Natural killer cell (primary cell): ENCODE measurements around the gene NKX1-2. TPM values are rescaled to one million over a fixed set of nuclear protein-coding genes. Genes with fewer than 3 reads are reported as not detected.

ENCODE experiments used
- ATAC-seq, 3 donors: fragments of 150-1000 bp in 2 of 3; fragments of 200-7000 bp in 1 of 3; cut with Tn5 transposase; 1 replicate in 1 of 3; 2 replicates in 2 of 3; pipeline ENCODE4 v1.10.0; 2021; ENCODE audit warnings: mild to moderate bottlenecking in 2 of 3, moderate library complexity in 2 of 3
- DNase-seq, 2 donors: peaks; one replicate each; pipeline versions ENCODE4 v3.0.0 to v3.0.0-alpha.2; 2013 to 2021; ENCODE audit warnings: mixed read lengths in 1 of 2
- H3K27ac ChIP-seq: one replicate; pipeline ENCODE4 v1.5.1; 2013; ENCODE audit warnings: mild to moderate bottlenecking, low read length
- H3K27me3 ChIP-seq: one replicate; pipeline ENCODE4 v1.6.1; 2013; ENCODE audit warnings: low read length; ENCODE audit not compliant: control insufficient read depth, insufficient read depth
- H3K36me3 ChIP-seq: one replicate; pipeline ENCODE4 v1.6.1; 2013; ENCODE audit warnings: low read length; ENCODE audit not compliant: control insufficient read depth, insufficient read depth
- H3K4me1 ChIP-seq: one replicate; pipeline ENCODE4 v1.6.1; 2013; ENCODE audit warnings: low read length; ENCODE audit not compliant: control insufficient read depth, insufficient read depth
- H3K4me3 ChIP-seq: one replicate; pipeline ENCODE4 v1.5.1; 2013; ENCODE audit warnings: low read length
- H3K9me3 ChIP-seq: one replicate; pipeline ENCODE4 v1.6.1; 2013; ENCODE audit warnings: low read length; ENCODE audit not compliant: control insufficient read depth, insufficient read depth
- H3K27ac Mint-ChIP-seq, 2 donors: one replicate each; pipeline ENCODE4 v1.8.0; 2022; ENCODE audit warnings: mild to moderate bottlenecking in 2 of 2, mixed read lengths in 2 of 2, moderate library complexity in 1 of 2
- H3K27me3 Mint-ChIP-seq, 2 donors: one replicate each; pipeline ENCODE4 v1.8.0; 2022; ENCODE audit warnings: low read depth in 2 of 2, mixed read lengths in 2 of 2
- H3K36me3 Mint-ChIP-seq: one replicate; pipeline ENCODE4 v1.8.0; 2022; ENCODE audit warnings: mixed read lengths
- H3K4me1 Mint-ChIP-seq, 2 donors: one replicate each; pipeline ENCODE4 v1.8.0; 2022; ENCODE audit warnings: mixed read lengths in 2 of 2
- H3K4me3 Mint-ChIP-seq: one replicate; pipeline ENCODE4 v1.8.0; 2022; ENCODE audit warnings: mild to moderate bottlenecking, moderate library complexity, mixed read lengths
- H3K9me3 Mint-ChIP-seq, 2 donors: one replicate each; pipeline ENCODE4 v1.8.0; 2022; ENCODE audit warnings: mixed read lengths in 2 of 2
- WGBS: methylation state at CpG from one replicate; pipeline ENCODE4 v1.1.7; 2013; ENCODE audit warnings: missing lambda C conversion rate; ENCODE audit not compliant: insufficient coverage; 5-methylcytosine and 5-hydroxymethylcytosine counted together
- intact Hi-C: fragments of 100-400 bp; cut with micrococcal nuclease; formaldehyde crosslinking; loops from one replicate; pipeline ENCODE4 v1.14.2; 2022
- total RNA-seq, 4 donors: library from RNA; stranded (reverse); fragments of 120-200 nt in 1 of 4; gene quantifications; one replicate each; pipeline versions ENCODE4 v1.2.3 to v1.2.4, GENCODE V29; 2013 to 2022
- TF ChIP-seq, protein P1 (sequence below): fragments of 200-600 bp; IDR thresholded peaks from one replicate; pipeline ENCODE4 v1.8.0; 2022; ENCODE audit warnings: antibody characterized with exemption

Gene NKX1-2
- total RNA-seq, 3 donors from 2014 or later (not counting 1 experiment from before 2014, with no cell fraction given): not detected

GRCh38 chr10:124425227-124425962 is 24.4 kb downstream of the NKX1-2 start:
- intact Hi-C loops: no loop called here
- Mint-ChIP-seq H3K36me3 (no peaks in the 10 kb centered on the region), H3K27me3 (peaks cover 24 to 31% of the 10 kb centered on the region in 2 donors), H3K4me1 (no peaks in the 10 kb centered on the region), H3K9me3 (no peaks in the 10 kb centered on the region), H3K4me3 (no peak overlapping the region), H3K27ac (no peak overlapping the region)
- no peaks in the 10 kb centered on the region for H3K9me3 ChIP-seq
- H3K27ac ChIP-seq: no peak overlapping the region
- WGBS: 100% methylated on average over 2 of the region's 4 CpGs
- DNase-seq: no peak
- ATAC-seq: no peak
- H3K4me3 ChIP-seq: no peak overlapping the region
- no peaks in the 10 kb centered on the region for H3K4me1 ChIP-seq
- no peaks in the 10 kb centered on the region for H3K36me3 ChIP-seq
- TF ChIP-seq, protein P1, sequence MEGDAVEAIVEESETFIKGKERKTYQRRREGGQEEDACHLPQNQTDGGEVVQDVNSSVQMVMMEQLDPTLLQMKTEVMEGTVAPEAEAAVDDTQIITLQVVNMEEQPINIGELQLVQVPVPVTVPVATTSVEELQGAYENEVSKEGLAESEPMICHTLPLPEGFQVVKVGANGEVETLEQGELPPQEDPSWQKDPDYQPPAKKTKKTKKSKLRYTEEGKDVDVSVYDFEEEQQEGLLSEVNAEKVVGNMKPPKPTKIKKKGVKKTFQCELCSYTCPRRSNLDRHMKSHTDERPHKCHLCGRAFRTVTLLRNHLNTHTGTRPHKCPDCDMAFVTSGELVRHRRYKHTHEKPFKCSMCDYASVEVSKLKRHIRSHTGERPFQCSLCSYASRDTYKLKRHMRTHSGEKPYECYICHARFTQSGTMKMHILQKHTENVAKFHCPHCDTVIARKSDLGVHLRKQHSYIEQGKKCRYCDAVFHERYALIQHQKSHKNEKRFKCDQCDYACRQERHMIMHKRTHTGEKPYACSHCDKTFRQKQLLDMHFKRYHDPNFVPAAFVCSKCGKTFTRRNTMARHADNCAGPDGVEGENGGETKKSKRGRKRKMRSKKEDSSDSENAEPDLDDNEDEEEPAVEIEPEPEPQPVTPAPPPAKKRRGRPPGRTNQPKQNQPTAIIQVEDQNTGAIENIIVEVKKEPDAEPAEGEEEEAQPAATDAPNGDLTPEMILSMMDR: no peak
- no peaks in the 10 kb centered on the region for H3K27me3 ChIP-seq

DNA sequence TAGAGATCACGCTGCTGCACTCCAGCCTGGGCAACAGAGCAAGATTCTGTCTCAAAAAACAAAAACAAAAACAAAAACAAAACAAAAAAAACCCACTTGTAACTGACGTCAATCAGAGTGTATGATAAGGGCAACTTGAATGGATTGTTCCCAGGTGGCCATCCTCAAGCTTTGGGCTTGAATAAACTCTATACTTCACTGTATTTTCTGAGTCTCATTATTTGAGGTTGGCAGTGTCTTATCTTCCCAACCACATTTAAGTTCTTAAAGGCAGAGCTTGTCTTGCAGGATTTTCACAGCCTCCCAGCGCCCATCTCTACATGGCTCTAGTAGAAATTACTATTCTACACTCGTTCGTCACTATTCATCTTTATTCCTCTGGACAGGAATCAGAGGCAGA is 26.0 kb downstream of the NKX1-2 start:
- Histone ChIP-seq H3K27ac (no peak overlapping the region), H3K27me3 (no peaks in the 10 kb centered on the region), H3K36me3 (no peaks in the 10 kb centered on the region), H3K9me3 (no peaks in the 10 kb centered on the region), H3K4me3 (no peak overlapping the region), H3K4me1 (peaks cover 7% of the 10 kb centered on the region)
- Mint-ChIP-seq H3K9me3 (no peaks in the 10 kb centered on the region), H3K27ac (no peak overlapping the region), H3K4me1 (no peaks in the 10 kb centered on the region), H3K27me3 (peaks cover 20 to 21% of the 10 kb centered on the region in 2 donors), H3K4me3 (no peak overlapping the region), H3K36me3 (no peaks in the 10 kb centered on the region)
- WGBS: 80% methylated on average over 2 of the region's 5 CpGs
- intact Hi-C loops: no loop called here
- DNase-seq (no peak), ATAC-seq (no peak)
- TF ChIP-seq, protein P1: no peak

GRCh38 chr10:124422742-124423141 is 27.1 kb downstream of the NKX1-2 start:
- no peak overlapping the region for H3K4me3 ChIP-seq
- H3K36me3 ChIP-seq: no peaks in the 10 kb centered on the region
- ATAC-seq (no peak), DNase-seq (no peak)
- no peaks in the 10 kb centered on the region for H3K36me3 Mint-ChIP-seq
- WGBS: 72% methylated on average over 12 of the region's 12 CpGs
- TF ChIP-seq, protein P1: no peak
- H3K4me1 Mint-ChIP-seq: peaks cover 0 to 2% of the 10 kb centered on the region in 2 donors
- no peak overlapping the region for H3K4me3 Mint-ChIP-seq
- no peaks in the 10 kb centered on the region for H3K9me3 ChIP-seq
- H3K27me3 Mint-ChIP-seq: peaks cover 13 to 17% of the 10 kb centered on the region in 2 donors
- peaks cover 12% of the 10 kb centered on the region for H3K4me1 ChIP-seq
- H3K27ac ChIP-seq: no peak overlapping the region
- no peaks in the 10 kb centered on the region for H3K9me3 Mint-ChIP-seq
- H3K27me3 ChIP-seq: no peaks in the 10 kb centered on the region
- intact Hi-C loops: no loop called here
- no peak overlapping the region for H3K27ac Mint-ChIP-seq

DNA sequence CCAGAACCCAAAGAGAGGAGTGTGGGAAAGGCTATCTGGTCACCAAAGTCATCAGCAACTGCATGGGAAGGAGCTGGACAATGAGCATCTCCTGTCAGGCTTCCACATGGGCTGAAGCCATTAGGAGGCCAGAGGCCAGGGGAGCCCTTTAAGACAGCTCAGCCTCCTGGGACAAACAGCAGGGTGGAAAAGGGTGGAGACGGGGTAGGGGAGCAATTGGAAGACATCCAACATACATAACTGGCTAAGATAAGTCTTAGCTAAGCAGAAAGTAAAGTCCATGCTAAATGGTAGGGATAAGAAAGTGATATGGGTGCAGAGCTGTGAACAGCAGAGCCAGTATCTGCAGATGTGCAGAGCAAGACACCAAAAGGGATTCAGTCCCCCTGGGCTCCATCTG is 29.6 kb downstream of the NKX1-2 start:
- H3K27ac ChIP-seq: no peak overlapping the region
- H3K4me1 Mint-ChIP-seq: peaks cover 0 to 5% of the 10 kb centered on the region in 2 donors

More for the DNA sequence above, 29.6 kb downstream of the NKX1-2 start:
- intact Hi-C loops: no loop called here
- no peak overlapping the region for H3K4me3 Mint-ChIP-seq
- TF ChIP-seq, protein P1: no peak
- peaks cover 8 to 15% of the 10 kb centered on the region in 2 donors for H3K27me3 Mint-ChIP-seq
- H3K4me3 ChIP-seq: no peak overlapping the region
- H3K27me3 ChIP-seq: no peaks in the 10 kb centered on the region
- H3K36me3 ChIP-seq: no peaks in the 10 kb centered on the region
- no peak overlapping the region for H3K27ac Mint-ChIP-seq
- WGBS: no CpG with 5 or more reads among the region's 1 CpG
- ATAC-seq: no peak
- DNase-seq: no peak
- peaks cover 14% of the 10 kb centered on the region for H3K4me1 ChIP-seq
- no peaks in the 10 kb centered on the region for H3K9me3 Mint-ChIP-seq
- H3K9me3 ChIP-seq: no peaks in the 10 kb centered on the region
- no peaks in the 10 kb centered on the region for H3K36me3 Mint-ChIP-seq
